HG02870 (cell line): ENCODE data around the gene MST1R.
A peak's percentile ranks its signal among the peaks of the same experiment; 100 is the strongest.

Experiments used
- ATAC-seq: cut with Tn5 transposase; IDR thresholded peaks from one replicate; pipeline ENCODE4 v1.9.1; 2021; ENCODE audit warnings: mild to moderate bottlenecking, moderate library complexity; ENCODE audit not compliant: unreplicated experiment

MST1R gene

DNA sequence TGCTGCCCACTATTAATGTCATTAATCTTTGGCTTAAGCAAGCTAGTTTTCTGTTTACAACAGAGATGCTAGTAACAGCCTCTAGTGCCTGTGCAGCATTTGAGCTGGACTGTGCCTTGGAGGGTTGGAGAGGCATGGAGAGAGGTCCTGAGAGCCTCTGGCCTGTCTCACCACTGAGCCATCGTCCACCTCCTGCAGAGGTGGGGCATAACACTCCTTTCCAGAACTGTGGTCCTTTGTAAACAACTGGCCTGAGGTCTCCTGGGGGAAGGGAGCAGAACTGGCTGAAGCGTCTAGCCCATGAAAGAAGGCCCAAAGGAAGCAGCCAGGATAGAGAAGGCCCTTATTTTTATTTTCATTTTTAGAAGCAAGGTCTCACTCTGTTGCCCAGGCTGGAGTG, 24.0 kb downstream of the MST1R start:
- ATAC-seq, result no peak

DNA sequence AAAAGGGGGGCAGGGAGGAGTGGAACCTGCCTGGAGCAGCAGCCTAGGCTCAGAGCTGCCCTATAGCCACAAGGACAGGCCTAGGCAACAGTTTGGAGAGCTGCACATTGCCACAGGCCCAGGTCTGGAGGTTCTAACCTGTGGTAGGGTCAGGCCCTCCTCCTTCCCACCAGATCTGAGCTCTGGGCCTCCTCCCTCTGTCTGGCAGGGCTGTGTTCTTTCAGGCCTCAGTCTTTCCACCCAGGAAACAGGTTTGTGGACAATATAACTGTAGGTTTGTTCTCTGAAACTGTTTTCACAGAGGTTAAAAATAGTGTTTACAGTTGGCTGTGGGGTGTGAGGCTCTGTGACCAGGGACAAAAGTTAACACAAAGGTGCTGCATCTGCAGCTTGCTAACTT, 25.0 kb downstream of the MST1R start:
- no peak for ATAC-seq

DNA sequence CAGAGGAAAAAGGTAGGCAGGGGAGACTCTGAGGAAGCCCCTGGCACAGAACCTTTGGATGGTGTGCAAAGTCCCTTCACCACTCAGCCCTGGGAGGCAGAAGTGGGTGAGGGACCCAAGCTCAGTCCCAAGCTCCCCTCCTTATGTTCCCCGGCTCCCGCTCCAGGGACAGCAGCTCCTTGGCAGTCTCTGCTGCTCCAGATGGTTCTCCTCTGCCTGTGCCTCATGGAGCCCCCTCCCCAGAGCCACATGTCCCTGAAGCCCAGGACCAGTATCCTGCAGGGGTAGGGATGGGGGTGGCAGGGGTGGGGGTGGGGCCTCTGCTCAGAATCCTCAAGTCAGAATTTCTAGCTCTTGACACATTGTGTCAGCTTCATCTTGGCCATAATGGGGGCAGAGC, 26.0 kb downstream of the MST1R start:
- no peak for ATAC-seq

DNA sequence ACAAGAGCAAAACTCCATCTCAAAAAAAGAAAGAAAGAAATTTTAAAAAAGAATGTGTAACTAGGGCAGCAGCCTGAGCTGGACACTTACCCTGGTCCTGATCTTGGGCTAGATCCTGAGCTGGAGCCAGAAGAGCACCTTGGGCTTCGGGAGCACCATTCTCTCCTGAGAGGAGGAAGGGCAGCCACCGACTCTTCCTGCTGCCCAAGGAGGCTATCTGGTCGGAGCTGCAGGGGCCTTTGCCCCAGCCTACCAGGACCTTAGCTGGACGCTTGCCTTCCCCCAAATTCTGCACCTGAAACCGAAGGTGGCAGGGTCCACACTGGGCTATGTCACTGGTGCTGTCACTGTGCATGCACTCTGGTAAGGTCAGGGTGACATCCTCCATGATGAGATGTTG, 27.1 kb downstream of the MST1R start:
- no peak for ATAC-seq

DNA sequence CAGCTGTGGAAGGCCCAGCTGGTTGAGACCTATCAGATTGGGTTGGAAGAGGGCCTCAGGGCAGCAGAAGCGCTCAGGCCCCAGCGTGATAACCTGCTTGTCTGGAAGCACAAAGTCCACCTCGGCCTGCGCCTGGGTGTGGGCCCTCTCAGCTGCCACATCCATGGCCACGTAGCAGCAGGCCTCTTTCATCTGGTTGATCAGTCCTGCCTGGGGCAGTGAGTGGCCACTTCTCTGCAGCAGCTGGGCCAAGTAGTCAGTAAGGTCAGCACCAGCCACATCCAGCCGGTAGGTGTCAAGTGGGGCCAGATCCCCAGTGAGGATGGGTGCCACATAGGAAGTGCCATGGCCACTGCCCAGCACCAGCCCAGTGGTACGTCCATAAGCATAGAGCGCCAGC, 30.1 kb downstream of the MST1R start:
- no peak for ATAC-seq

DNA sequence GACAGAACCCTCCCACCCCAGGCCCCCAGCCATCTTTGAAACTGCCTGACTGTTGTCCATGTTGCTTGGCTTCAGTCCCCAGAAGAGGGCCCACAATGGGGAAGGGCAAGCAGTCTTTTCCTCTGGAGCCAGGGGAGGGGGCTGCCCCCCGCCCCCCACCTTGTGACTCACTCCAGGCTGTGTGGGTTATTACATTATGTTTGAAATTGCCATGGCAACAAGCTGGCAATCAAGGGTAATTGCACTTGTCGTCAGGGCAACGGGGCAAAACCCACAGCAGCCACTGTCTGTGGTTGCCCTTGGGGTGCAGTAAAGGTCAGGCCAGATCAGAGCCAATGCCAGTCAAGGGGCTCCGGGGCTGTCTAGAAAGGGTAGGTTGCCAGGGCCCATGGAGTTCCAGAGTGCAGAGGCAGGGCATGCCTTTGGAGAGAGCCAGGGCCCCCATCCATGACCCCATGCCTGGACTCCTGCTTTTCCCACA, 30.8 kb downstream of the MST1R start:
- ATAC-seq, result no peak

GRCh38 chr3:49871531-49872153, 32.0 kb downstream of the MST1R start:
- no peak for ATAC-seq

- no peak for ATAC-seq
Observed at GRCh38 chr3:49869525-49870126, 34.0 kb downstream of the MST1R start, which contains the start of gene CAMKV. TSS of gene CAMKV (minus strand) at chr3:49869906. CDS start at chr3:49862388, 7,518 bp downstream.

- no peak for ATAC-seq
Observed at GRCh38 chr3:49868862-49869466, 34.7 kb downstream of the MST1R start.

DNA sequence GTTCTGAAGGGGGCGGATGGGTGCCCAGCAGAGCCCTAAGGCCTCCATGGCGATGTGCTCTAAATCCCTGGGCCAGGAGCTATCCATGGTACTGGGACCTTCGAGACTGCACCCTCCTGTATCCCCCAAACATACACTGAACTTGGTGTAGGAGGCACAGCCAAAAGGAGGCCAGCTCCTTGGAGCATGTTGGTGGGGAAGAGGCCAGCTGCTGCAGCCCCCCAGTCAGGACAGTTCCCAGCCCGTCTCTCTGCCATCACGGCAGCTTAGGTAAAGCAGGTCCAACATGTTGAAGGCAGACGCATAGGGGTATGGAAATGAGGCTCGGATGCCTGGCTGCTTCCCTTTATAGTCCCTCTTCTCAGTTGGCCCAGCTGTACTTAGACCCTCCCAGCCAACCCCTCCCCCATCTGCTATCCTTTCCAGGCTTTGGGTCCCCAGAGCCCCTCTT, 35.8 kb downstream of the MST1R start:
- ATAC-seq, result no peak

DNA sequence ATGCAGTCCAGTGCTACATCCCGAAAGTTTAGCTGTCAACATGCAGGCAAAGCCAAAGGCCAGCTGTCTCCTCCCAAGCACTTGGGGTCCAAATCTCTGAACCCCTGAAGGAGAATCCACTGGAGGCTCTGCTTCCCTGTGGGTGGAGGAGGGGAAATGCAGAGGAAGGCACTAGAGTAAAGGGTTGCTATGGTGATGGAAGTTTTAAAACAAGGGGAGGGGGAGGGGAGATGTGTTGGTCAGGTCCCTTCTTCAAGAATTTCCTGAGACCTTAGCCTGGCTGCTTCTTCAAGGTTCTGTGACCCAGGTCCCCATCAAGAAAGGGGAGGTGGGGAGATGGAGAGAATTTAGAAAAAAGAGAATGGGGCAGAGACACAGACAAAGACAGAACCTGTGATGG, 36.3 kb downstream of the MST1R start:
- no peak for ATAC-seq

DNA sequence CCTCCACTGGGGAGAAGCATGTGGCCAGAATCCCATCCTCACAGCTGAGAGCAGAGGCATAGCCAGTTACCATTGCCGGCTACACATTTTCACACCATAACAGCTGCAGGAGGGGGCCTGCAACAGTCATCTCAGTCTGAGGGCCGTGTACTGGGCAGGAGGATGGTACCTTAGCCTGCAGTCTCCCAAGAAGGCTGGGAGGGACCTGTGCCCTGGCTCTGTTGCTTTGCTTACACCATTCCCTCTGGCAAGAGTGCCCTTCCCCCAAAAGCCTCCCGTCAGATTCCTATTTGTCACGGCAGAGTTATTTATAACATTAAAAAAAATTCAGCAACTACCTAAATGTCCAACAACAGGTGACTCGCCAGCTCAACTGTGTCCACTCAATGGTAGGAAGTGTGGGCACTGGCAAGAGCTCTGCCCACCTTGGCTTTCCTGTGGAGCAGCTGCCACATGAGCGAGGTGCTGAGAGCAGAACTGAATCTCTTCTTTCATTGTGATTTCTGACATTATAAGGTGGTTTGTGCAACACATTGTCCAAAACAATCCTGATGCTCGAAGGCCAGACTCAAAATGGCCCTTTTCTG, 38.4 kb downstream of the MST1R start:
- ATAC-seq, result no peak

DNA sequence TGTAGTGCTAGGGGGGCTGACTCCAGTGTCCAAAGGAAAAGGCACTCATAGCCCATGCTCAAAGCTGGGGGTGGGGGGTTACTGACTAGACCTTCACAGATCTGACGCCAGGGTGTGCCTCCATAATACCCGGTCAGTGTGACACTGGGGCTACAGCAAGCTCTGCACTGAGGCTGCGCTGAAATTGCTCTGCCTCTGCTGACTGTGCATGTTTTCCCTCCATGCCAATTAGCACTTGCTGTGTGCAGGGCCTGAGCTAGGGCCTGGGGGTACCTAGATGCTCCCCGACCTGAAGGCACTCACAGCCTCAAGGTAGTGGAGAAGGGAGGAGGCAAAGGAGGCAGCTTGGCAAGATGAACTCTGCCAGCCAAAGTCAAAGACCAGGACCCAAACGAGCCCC, 39.2 kb downstream of the MST1R start:
- ATAC-seq, result no peak

DNA sequence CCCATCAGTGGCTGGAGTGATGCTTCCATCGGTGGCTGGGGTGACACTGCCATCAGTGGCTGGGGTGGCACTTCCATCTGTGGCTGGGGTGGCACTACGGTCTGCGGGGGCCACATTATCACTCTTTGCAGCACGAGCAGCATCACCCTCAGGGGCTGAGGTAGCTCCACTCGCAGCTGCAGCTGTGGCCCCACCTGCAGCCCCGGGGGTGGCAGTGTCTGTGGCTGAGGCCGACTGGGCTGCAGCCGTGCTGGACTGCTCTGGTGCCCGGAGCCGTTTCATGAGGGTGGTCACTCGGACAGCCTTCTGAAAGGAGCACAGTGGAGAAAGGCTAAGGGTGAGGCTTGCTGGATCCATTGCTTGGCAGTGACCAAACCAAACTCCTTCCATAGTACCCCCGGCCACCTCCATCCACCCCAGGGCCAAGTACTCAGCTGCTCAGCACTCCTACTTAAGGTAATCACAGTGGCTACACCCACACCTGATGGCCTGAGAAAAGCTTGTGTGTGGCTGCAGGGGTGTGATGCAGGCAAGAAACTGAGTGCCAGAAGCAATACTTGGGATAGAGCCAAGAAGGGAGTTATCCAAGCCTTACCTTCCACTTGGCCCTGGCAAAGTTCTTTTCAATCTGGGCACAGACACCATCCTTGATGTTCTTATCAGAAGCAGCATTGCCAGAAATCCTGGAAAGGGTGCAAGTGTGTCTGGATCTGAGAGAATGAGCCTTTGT, 43.9 kb downstream of the MST1R start:
- ATAC-seq, result no peak

- ATAC-seq, result peak; percentile 92
Observed at GRCh38 chr3:49856181-49857005, 47.3 kb downstream of the MST1R start, which contains the start of gene TRAIP. TSS of gene TRAIP (minus strand) at chr3:49856564. CDS start at chr3:49856453, 111 bp downstream.

DNA sequence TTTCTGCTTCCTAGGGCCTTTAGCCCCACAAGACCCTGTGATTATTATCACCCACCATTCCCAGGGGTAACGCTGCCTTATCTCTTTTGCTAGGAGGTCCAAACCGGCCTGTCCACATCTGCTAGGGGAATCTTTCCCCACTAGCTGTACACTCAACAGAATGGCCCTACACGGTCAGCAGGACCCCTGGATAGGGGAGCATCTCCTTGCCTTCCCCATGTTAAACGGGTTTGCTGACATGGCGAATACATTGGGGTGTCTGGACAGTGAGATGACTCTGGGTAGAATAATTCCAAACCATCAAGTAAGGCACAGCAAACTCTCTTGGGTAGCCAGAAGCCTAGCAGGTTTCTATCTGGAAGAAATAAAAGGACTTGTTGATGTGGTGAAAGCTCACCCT, 48.0 kb downstream of the MST1R start:
- no peak for ATAC-seq

GRCh38 chr3:49845694-49846093, 58.0 kb downstream of the MST1R start:
- no peak for ATAC-seq

DNA sequence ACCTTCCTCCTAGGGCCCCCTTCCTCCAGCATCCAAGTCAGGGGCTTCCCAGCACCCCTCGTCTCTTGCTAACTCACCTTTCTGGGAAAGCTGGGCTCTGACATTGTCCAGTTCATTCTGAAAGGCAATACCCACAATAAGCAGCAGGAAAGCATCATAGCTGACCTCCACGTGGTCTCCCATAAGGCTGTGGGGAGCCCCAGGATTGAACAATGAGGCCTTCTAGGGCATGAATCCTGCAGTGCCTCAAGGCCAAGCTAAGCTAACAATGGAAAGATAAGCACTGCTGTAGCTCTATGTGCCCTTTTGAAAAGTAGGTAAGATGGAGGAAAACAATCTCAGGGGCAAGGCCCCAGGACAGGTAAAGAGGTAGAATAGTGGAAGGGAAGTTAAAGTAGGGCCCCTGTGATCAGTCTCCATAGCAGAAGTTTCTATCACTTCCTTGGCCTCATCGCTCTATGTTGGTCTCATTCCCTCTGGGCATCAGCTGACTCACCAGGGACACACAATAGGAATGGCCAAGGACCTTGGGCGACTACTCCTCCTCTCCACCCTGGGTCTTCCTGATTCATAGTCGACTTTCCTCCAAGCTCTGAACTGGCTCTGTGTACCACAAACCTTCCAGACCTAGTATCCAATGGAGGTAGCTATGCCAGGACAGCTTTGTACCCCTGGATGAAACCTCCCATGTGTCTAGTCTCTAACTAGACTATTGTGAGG, 59.0 kb downstream of the MST1R start:
- ATAC-seq, result no peak

DNA sequence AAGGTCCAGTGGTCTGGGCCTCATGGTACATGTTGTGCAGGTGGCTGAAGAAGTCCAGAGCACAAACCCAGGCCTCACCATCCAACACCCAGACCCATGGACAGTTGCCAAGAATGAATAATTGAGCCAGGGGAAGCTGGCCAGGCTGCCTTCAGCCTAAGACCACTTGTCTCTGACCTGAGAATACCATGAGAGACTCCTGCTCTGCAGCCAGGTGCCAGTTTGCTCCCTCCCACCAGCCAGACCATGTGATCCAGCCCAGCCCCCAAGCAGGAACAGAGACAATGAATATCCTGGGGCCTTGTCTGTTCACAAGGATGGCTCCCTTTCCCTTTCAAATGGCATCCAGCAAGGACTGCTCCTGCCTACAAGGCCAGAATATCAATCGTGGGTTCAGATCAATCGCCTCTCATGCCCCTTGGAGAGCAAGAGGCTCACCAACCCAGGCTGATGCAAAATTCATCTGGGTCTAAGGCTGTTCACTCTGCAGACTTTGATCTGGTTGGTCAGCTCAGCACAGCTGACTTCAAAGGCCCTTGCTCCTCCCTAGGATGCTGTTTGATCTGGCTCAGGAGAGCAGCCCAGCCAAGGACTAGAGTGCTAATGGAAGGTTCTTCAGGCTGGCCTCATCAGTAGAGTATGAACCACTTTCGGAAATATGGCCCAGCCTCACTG, 60.7 kb downstream of the MST1R start:
- ATAC-seq, result no peak
